Measurements from ENCODE around the gene SERPINC1.

DNA sequence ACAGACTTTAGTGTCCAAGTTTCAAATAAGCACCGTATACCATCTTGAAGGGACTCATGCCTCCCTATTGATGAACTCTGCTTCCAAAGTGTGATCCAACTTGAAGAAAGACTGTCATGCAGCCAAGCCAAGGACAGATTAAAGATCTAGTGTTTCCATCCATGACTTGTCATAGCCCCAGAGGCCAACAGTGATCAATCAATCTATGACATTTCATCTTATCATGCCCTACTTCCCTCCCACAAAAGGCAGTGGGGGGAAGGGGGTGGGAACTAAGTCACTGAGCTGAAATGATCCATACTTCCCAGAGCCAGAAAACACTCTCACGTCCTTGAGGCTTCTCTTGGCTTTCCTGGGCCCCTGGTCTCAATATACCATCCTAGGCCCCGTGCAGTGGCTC, 4.0 kb downstream of the SERPINC1 start:
- TF ChIP-seq EZH2 (IDR thresholded peaks at IDR 0.05; ENCODE audit: low read depth, low read length, severe bottlenecking) (no peak), EP300 (IDR thresholded peaks at IDR 0.05; ENCODE audit: borderline replicate concordance in 1 of 2, low read depth in 2 of 2, low read length in 2 of 2) (no peak), POLR2AphosphoS5 (IDR thresholded peaks at IDR 0.05; ENCODE audit: low read depth, low read length) (no peak), ASH2L (IDR thresholded peaks at IDR 0.05; ENCODE audit: low read length) (no peak), POLR2A (IDR thresholded peaks at IDR 0.05; ENCODE audit: control extremely low read depth in 1 of 2, low read depth in 2 of 2, low read length in 2 of 2) (no peak), SIN3A (conservative IDR thresholded peaks at IDR 0.05 in 1 of 2, IDR thresholded peaks at IDR 0.05 in 1 of 2; ENCODE audit: low read depth in 1 of 2, low read length in 2 of 2) (no peak), ZNF274 (IDR thresholded peaks at IDR 0.05; ENCODE audit: borderline replicate concordance, extremely low read depth, low read length) (no peak), TAF7 (optimal IDR thresholded peaks at IDR 0.05; ENCODE audit: borderline replicate concordance, low read depth, low read length) (no peak)
- TF ChIP-seq, protein P1, sequence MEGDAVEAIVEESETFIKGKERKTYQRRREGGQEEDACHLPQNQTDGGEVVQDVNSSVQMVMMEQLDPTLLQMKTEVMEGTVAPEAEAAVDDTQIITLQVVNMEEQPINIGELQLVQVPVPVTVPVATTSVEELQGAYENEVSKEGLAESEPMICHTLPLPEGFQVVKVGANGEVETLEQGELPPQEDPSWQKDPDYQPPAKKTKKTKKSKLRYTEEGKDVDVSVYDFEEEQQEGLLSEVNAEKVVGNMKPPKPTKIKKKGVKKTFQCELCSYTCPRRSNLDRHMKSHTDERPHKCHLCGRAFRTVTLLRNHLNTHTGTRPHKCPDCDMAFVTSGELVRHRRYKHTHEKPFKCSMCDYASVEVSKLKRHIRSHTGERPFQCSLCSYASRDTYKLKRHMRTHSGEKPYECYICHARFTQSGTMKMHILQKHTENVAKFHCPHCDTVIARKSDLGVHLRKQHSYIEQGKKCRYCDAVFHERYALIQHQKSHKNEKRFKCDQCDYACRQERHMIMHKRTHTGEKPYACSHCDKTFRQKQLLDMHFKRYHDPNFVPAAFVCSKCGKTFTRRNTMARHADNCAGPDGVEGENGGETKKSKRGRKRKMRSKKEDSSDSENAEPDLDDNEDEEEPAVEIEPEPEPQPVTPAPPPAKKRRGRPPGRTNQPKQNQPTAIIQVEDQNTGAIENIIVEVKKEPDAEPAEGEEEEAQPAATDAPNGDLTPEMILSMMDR (IDR thresholded peaks at IDR 0.05; ENCODE audit: control extremely low read depth in 1 of 3, insufficient read depth in 1 of 3, low read depth in 1 of 3, low read length in 3 of 3), result no peak
- TF ChIP-seq, protein P2, sequence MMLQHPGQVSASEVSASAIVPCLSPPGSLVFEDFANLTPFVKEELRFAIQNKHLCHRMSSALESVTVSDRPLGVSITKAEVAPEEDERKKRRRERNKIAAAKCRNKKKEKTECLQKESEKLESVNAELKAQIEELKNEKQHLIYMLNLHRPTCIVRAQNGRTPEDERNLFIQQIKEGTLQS (IDR thresholded peaks at IDR 0.05; ENCODE audit: insufficient read depth, low read depth, low read length), result no peak
- TF ChIP-seq, protein P3, sequence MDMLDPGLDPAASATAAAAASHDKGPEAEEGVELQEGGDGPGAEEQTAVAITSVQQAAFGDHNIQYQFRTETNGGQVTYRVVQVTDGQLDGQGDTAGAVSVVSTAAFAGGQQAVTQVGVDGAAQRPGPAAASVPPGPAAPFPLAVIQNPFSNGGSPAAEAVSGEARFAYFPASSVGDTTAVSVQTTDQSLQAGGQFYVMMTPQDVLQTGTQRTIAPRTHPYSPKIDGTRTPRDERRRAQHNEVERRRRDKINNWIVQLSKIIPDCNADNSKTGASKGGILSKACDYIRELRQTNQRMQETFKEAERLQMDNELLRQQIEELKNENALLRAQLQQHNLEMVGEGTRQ (IDR thresholded peaks at IDR 0.05; ENCODE audit: low read length), result no peak

All from H1 (cell line).